ENCODE results near the gene SLC6A19. TPM values are rescaled to one million over a fixed set of nuclear protein-coding genes. Genes with fewer than 3 reads are reported as not detected.

The SLC6A19 gene
- total RNA-seq, 2 donors from 2014 or later: 0.09 to 0.15 TPM

DNA sequence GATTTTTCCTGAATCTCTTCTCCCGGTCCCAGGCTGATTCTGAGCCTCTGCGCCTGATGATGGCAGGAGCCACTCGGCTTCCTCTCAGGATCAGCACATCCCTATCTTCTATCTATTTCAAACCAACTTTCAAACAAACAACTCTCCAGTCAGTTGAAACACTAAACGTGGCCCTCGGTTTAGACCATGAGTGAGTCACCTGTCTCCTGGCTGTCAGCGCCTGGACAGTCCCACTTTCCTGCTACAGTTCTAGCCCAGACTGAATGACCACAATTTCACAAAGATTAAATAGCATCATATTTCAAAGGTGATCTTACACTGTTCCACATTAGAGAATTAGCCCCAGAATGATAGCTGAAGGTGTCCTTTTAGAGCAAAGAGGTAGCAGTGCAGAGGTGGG, 6.2 kb downstream of the SLC6A19 start:
- no peak overlapping the region for H3K9ac ChIP-seq (ENCODE audit: extremely low read depth, low read length, poor library complexity, severe bottlenecking)
- no peaks in the 10 kb centered on the region for H3K36me3 ChIP-seq (ENCODE audit: control insufficient read depth, insufficient read depth, low read length)
- TF ChIP-seq, protein P1, sequence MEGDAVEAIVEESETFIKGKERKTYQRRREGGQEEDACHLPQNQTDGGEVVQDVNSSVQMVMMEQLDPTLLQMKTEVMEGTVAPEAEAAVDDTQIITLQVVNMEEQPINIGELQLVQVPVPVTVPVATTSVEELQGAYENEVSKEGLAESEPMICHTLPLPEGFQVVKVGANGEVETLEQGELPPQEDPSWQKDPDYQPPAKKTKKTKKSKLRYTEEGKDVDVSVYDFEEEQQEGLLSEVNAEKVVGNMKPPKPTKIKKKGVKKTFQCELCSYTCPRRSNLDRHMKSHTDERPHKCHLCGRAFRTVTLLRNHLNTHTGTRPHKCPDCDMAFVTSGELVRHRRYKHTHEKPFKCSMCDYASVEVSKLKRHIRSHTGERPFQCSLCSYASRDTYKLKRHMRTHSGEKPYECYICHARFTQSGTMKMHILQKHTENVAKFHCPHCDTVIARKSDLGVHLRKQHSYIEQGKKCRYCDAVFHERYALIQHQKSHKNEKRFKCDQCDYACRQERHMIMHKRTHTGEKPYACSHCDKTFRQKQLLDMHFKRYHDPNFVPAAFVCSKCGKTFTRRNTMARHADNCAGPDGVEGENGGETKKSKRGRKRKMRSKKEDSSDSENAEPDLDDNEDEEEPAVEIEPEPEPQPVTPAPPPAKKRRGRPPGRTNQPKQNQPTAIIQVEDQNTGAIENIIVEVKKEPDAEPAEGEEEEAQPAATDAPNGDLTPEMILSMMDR (conservative IDR thresholded peaks at IDR 0.05): no peak
- H3K27me3 Mint-ChIP-seq (ENCODE audit: insufficient read depth): peaks cover 3% of the 10 kb centered on the region
- no peaks in the 10 kb centered on the region for H3K9me3 Mint-ChIP-seq
- H3K27ac Mint-ChIP-seq: no peak overlapping the region
- no peak overlapping the region for H3K4me3 Mint-ChIP-seq
- H3K27ac ChIP-seq (ENCODE audit: low read depth, low read length): no peak overlapping the region
- no peaks in the 10 kb centered on the region for H3K36me3 Mint-ChIP-seq (ENCODE audit: low read depth)
- H3K9me3 ChIP-seq (ENCODE audit: control insufficient read depth, low read length): no peaks in the 10 kb centered on the region
- WGBS, 2 experiments (ENCODE audit: insufficient coverage in 1 of 2, insufficient read length in 1 of 2): 79 to 88% methylated on average over 6 of the region's 6 CpGs
- no peaks in the 10 kb centered on the region for H3K27me3 ChIP-seq (ENCODE audit: control insufficient read depth, insufficient read depth, low read length, poor library complexity, severe bottlenecking)
- DNase-seq: no peak
- no peaks in the 10 kb centered on the region for H3K4me1 ChIP-seq (ENCODE audit: control insufficient read depth, insufficient read depth, low read length)
- peaks cover 5% of the 10 kb centered on the region for H3K4me1 Mint-ChIP-seq
- no peak overlapping the region for H3K4me3 ChIP-seq (ENCODE audit: low read length)

GRCh38 chr5:1208221-1208742, 6.9 kb downstream of the SLC6A19 start:
- no peaks in the 10 kb centered on the region for H3K36me3 ChIP-seq (ENCODE audit: control insufficient read depth, insufficient read depth, low read length)
- H3K9me3 ChIP-seq (ENCODE audit: control insufficient read depth, low read length): no peaks in the 10 kb centered on the region
- WGBS, 2 experiments (ENCODE audit: insufficient coverage in 1 of 2, insufficient read length in 1 of 2): 93 to 94% methylated on average over 12 to 17 of the region's 17 CpGs
- Mint-ChIP-seq H3K4me3 (no peak overlapping the region), H3K4me1 (peaks cover 5% of the 10 kb centered on the region), H3K9me3 (no peaks in the 10 kb centered on the region), H3K27me3 (ENCODE audit: insufficient read depth) (peaks cover 3% of the 10 kb centered on the region), H3K27ac (no peak overlapping the region), H3K36me3 (ENCODE audit: low read depth) (no peaks in the 10 kb centered on the region)
- TF ChIP-seq, protein P1 (conservative IDR thresholded peaks at IDR 0.05): no peak
- H3K4me1 ChIP-seq (ENCODE audit: control insufficient read depth, insufficient read depth, low read length): no peaks in the 10 kb centered on the region
- no peak overlapping the region for H3K9ac ChIP-seq (ENCODE audit: extremely low read depth, low read length, poor library complexity, severe bottlenecking)
- no peaks in the 10 kb centered on the region for H3K27me3 ChIP-seq (ENCODE audit: control insufficient read depth, insufficient read depth, low read length, poor library complexity, severe bottlenecking)
- H3K27ac ChIP-seq (ENCODE audit: low read depth, low read length): no peak overlapping the region
- DNase-seq: no peak
- no peak overlapping the region for H3K4me3 ChIP-seq (ENCODE audit: low read length)

- H3K36me3 Mint-ChIP-seq (ENCODE audit: low read depth): no peaks in the 10 kb centered on the region
Measured at GRCh38 chr5:1208743-1209488, 7.5 kb downstream of the SLC6A19 start.

More at GRCh38 chr5:1208743-1209488, 7.5 kb downstream of the SLC6A19 start:
- no peaks in the 10 kb centered on the region for H3K9me3 ChIP-seq (ENCODE audit: control insufficient read depth, low read length)
- Mint-ChIP-seq H3K9me3 (no peaks in the 10 kb centered on the region), H3K27ac (no peak overlapping the region), H3K27me3 (ENCODE audit: insufficient read depth) (peaks cover 3% of the 10 kb centered on the region), H3K4me3 (no peak overlapping the region), H3K4me1 (peaks cover 5% of the 10 kb centered on the region)
- no peak overlapping the region for H3K4me3 ChIP-seq (ENCODE audit: low read length)
- WGBS, 2 experiments (ENCODE audit: insufficient coverage in 1 of 2, insufficient read length in 1 of 2): 90 to 92% methylated on average over 3 to 24 of the region's 24 CpGs
- TF ChIP-seq, protein P1 (conservative IDR thresholded peaks at IDR 0.05): peak; percentile 43
- DNase-seq: no peak
- H3K9ac ChIP-seq (ENCODE audit: extremely low read depth, low read length, poor library complexity, severe bottlenecking): no peak overlapping the region
- H3K36me3 ChIP-seq (ENCODE audit: control insufficient read depth, insufficient read depth, low read length): no peaks in the 10 kb centered on the region
- H3K4me1 ChIP-seq (ENCODE audit: control insufficient read depth, insufficient read depth, low read length): no peaks in the 10 kb centered on the region
- H3K27me3 ChIP-seq (ENCODE audit: control insufficient read depth, insufficient read depth, low read length, poor library complexity, severe bottlenecking): no peaks in the 10 kb centered on the region
- no peak overlapping the region for H3K27ac ChIP-seq (ENCODE audit: low read depth, low read length)

All from endodermal cell (in vitro differentiated cells).